ENCODE data around the gene PKN2. TPM values are rescaled to one million over a fixed set of nuclear protein-coding genes. Genes with fewer than 3 reads are reported as not detected.

PKN2 gene
- total and polyA plus RNA-seq, 10 donors: 10.2 to 63.9 (median 45.3) TPM

- peaks cover 0 to 95% (median 47%) of the 10 kb centered on the region in 6 donors for H3K36me3 ChIP-seq
- no peaks in the 10 kb centered on the region for H3K27me3 ChIP-seq (replicated peaks in 1 of 7)
- no peak overlapping the region for H3K27ac ChIP-seq
- H3K9me3 ChIP-seq: no peaks in the 10 kb centered on the region
- 75 to 84% (median 79%) methylated on average over 3 of the region's 3 CpGs for WGBS, 5 donors
- H3K4me3 ChIP-seq: no peak overlapping the region
- no peaks in the 10 kb centered on the region for H3K4me1 ChIP-seq
- DNase-seq: no peak
- intact Hi-C loops (cut with DNase I; ENCODE audit: low total_unique reads): no loop called here
- no peak for TF ChIP-seq POLR2A (IDR thresholded peaks at IDR 0.05)
- TF ChIP-seq POLR2AphosphoS5 (IDR thresholded peaks at IDR 0.05): no peak
- TF ChIP-seq CTCF (IDR thresholded peaks at IDR 0.05 in 8 of 11, conservative IDR thresholded peaks at IDR 0.05 in 3 of 11): no peak
These were observed 103.2 kb downstream of the PKN2 start for GRCh38 chr1:88787023-88787903.

DNA sequence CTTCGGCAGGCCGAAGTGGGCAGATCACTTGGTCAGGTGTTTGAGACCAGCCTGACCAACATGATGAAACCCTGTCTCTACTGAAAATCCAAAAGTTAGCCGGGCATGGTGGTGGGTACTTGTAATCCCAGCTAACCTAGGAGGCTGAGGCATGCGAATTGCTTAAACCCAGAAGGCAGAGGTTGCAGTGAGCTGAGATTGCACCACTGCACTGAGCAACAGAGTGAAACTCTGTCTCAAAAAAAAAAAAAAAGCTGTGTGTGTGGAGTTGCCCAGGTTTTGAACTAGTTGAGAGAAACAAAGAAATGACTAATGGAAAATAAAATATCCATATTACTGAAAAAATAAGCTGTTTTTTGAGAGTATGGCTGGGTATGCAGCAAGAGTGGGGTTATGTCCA, 107.1 kb downstream of the PKN2 start:
- Histone ChIP-seq H3K9me3 (no peaks in the 10 kb centered on the region), H3K4me1 (no peaks in the 10 kb centered on the region), H3K36me3 (peaks cover 0 to 99% (median 47%) of the 10 kb centered on the region in 6 donors), H3K4me3 (no peak overlapping the region), H3K27me3 (replicated peaks in 1 of 7) (no peaks in the 10 kb centered on the region), H3K27ac (no peak overlapping the region)
- DNase-seq: no peak
- TF ChIP-seq POLR2A (IDR thresholded peaks at IDR 0.05) (no peak), POLR2AphosphoS5 (IDR thresholded peaks at IDR 0.05) (no peak)
- 77 to 91% (median 83%) methylated on average over 4 of the region's 4 CpGs for whole genome bisulfite sequencing, 5 donors
- intact Hi-C loops (cut with DNase I; ENCODE audit: low total_unique reads): no loop called here

DNA sequence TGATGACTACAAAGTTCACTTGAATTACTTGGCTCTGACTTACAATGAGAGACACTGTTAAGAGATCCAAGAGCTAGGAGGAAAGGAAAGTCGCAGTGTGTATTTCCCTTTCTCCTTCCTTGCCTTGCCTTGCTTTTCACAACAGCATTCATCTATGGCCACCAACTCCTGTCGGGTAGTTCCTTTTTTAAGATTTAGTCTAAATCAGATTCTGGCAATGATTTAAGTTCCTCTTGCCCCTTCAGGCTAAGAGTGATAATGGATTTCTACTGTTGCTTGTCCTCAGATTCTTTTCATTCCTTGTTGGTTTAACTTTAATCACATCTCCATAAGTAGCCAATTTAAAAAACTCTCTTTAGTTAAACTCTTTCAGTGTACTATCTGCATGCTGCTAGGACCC, 115.4 kb downstream of the PKN2 start:
- TF ChIP-seq POLR2A (IDR thresholded peaks at IDR 0.05) (no peak), CTCF (IDR thresholded peaks at IDR 0.05 in 8 of 11, conservative IDR thresholded peaks at IDR 0.05 in 3 of 11) (no peak), POLR2AphosphoS5 (IDR thresholded peaks at IDR 0.05) (no peak)
- Histone ChIP-seq H3K27me3 (replicated peaks in 1 of 7) (no peaks in the 10 kb centered on the region), H3K4me3 (no peak overlapping the region), H3K4me1 (peaks cover 0 to 19% (median 0%) of the 10 kb centered on the region in 6 donors), H3K9me3 (peaks cover 0 to 19% (median 10%) of the 10 kb centered on the region in 8 donors), H3K27ac (peak overlapping the region in 1 of 8 donors; percentile 8), H3K36me3 (peaks cover 0 to 90% (median 24%) of the 10 kb centered on the region in 6 donors)
- DNase-seq: no peak
- intact Hi-C loops (cut with DNase I; ENCODE audit: low total_unique reads): no loop called here
- WGBS, 5 donors: 64 to 79% (median 73%) methylated on average over 2 of the region's 2 CpGs

DNA sequence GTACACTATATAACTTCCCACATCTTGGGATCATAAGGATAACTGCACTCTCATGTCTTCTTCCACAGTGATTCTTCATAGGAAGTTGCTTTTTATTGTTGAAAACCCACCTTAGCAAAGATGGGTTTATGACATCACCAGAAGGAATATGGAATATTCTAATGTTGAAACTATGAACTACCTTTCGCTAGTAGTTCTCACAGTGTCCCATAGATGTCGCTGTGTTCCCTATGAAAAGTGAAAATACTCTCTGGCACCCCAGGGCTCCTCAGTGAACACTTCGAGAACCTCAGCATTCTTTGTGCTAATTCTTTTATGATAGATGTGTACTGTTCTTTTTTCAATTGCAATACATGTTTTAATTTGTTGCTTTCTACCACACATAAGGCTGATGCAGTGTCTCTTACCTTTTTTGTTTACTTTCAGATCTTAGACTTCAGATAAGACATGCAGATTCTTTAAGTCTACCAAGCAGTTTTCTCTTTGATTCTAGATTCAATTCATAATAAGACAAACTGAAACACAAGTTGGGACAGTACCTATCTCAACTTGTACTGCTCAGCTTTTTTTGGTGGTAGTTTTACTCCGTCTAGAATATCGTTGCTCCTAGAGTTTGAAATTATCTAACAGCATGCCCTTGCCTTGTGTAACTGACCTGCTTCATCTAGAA, 116.4 kb downstream of the PKN2 start:
- DNase-seq: no peak
- WGBS, 5 donors: 80 to 89% (median 83%) methylated on average over 5 of the region's 5 CpGs

More for the DNA sequence above, 116.4 kb downstream of the PKN2 start:
- Histone ChIP-seq H3K27ac (peak overlapping the region in 1 of 8 donors; percentile 74), H3K4me1 (peaks cover 0 to 19% (median 0%) of the 10 kb centered on the region in 6 donors), H3K4me3 (no peak overlapping the region), H3K27me3 (replicated peaks in 1 of 7) (no peaks in the 10 kb centered on the region), H3K9me3 (peaks cover 0 to 19% (median 10%) of the 10 kb centered on the region in 8 donors), H3K36me3 (peaks cover 0 to 90% (median 31%) of the 10 kb centered on the region in 6 donors)
- intact Hi-C loops (cut with DNase I; ENCODE audit: low total_unique reads): no loop called here
- TF ChIP-seq POLR2A (IDR thresholded peaks at IDR 0.05): no peak
- peak in 10 of 11 experiments; percentile 22 to 73 (median 54) for TF ChIP-seq CTCF (IDR thresholded peaks at IDR 0.05 in 8 of 11, conservative IDR thresholded peaks at IDR 0.05 in 3 of 11)
